HepG2 (cell line): ENCODE data around the gene GNAT2. TPM values are rescaled to one million over a fixed set of nuclear protein-coding genes. Genes with fewer than 3 reads are reported as not detected.
A peak's percentile ranks its signal among the peaks of the same experiment; 100 is the strongest.

ENCODE experiments used
- MED1 ChIP-seq: sonication (generic); formaldehyde crosslinking; IDR thresholded peaks from 2 replicates; pipeline ENCODE4 v1.4.0; 2020; ENCODE audit warnings: missing genetic modification reagents
- NCOA1 ChIP-seq: sonication (generic); formaldehyde crosslinking; IDR thresholded peaks from 2 replicates; pipeline ENCODE4 v1.9.0; 2021; ENCODE audit warnings: missing genetic modification reagents
- NFRKB ChIP-seq: fragments of 450-650 bp; IDR thresholded peaks from 2 replicates; pipeline ENCODE4 v1.6.1; 2017
- NONO ChIP-seq, 2 experiments: fragments of 450-650 bp in 1 of 2; sonication (generic) in 1 of 2; formaldehyde crosslinking in 1 of 2; IDR thresholded peaks in 1 of 2; conservative IDR thresholded peaks in 1 of 2; 2 replicates each; pipeline versions ENCODE4 v1.6.1 to v1.8.0; 2017 to 2022; ENCODE audit warnings: mild to moderate bottlenecking in 1 of 2, missing genetic modification reagents in 1 of 2, moderate library complexity in 1 of 2
- NR2F6 ChIP-seq, 2 experiments: IDR thresholded peaks; 2 replicates each; pipeline ENCODE4 v1.6.1; 2016; ENCODE audit warnings: antibody characterized with exemption in 1 of 2, mild to moderate bottlenecking in 1 of 2
- RAD21 ChIP-seq: fragments of 450-650 bp; formaldehyde crosslinking; IDR thresholded peaks from 2 replicates; pipeline ENCODE4 v1.5.0; 2020; ENCODE audit warnings: mild to moderate bottlenecking
- RARA ChIP-seq: IDR thresholded peaks from 2 replicates; pipeline ENCODE4 v1.6.1; 2016; ENCODE audit warnings: missing genetic modification reagents, missing compliant biosample characterization
- RBM39 ChIP-seq: fragments of 200-400 bp; formaldehyde crosslinking; IDR thresholded peaks from one replicate; pipeline ENCODE4 v1.6.1; 2018; ENCODE audit warnings: antibody characterized with exemption, mild to moderate bottlenecking, low read depth, low read length; ENCODE audit not compliant: poor library complexity, severe bottlenecking
- SIX1 ChIP-seq: sonication (generic); formaldehyde crosslinking; IDR thresholded peaks from 2 replicates; pipeline ENCODE4 v1.4.0; 2020; ENCODE audit warnings: missing genetic modification reagents, borderline replicate concordance
- SMAD3 ChIP-seq: sonication (generic); formaldehyde crosslinking; IDR thresholded peaks from 2 replicates; pipeline ENCODE4 v1.4.0; 2020; ENCODE audit warnings: missing genetic modification reagents
- TARDBP ChIP-seq: sonication (generic); formaldehyde crosslinking; IDR thresholded peaks from 2 replicates; pipeline ENCODE4 v1.8.0; 2022; ENCODE audit warnings: mild to moderate bottlenecking, missing genetic modification reagents
- ZNF510 ChIP-seq: sonication (generic); formaldehyde crosslinking; IDR thresholded peaks from 2 replicates; pipeline ENCODE4 v1.4.0; 2020; ENCODE audit warnings: low read depth, mild to moderate bottlenecking, missing genetic modification reagents
- ZNF614 ChIP-seq: IDR thresholded peaks from 2 replicates; pipeline ENCODE4 v1.6.1; 2018; ENCODE audit warnings: missing biosample characterization, missing genetic modification reagents, inconsistent platforms, borderline replicate concordance
- ZSCAN12 ChIP-seq: sonication (generic); formaldehyde crosslinking; IDR thresholded peaks from 2 replicates; pipeline ENCODE4 v1.9.0; 2021; ENCODE audit warnings: mild to moderate bottlenecking, missing genetic modification reagents
- polyA plus RNA-seq, 8 experiments: library from polyadenylated mRNA; depleted of rRNA in 3 of 8; stranded (reverse) in 7 of 8; unstranded in 1 of 8; fragments of >200 nt; fragmentation: Illumina TruSeq in 4 of 8; extraction: Trizol in 4 of 8; gene quantifications; 2 replicates each; pipeline versions ENCODE4 v1.2.1 to v1.2.3, GENCODE V29; 2011 to 2016; ENCODE audit warnings: low read depth in 4 of 8, missing spikeins in 1 of 8, mixed read lengths in 1 of 8; ENCODE audit not compliant: insufficient read depth in 1 of 8
- total RNA-seq, 5 experiments: library from RNA; depleted of rRNA; stranded (reverse); fragments of >200 nt; fragmentation: Illumina TruSeq; extraction: Trizol; gene quantifications; 2 replicates each; pipeline ENCODE4 v1.2.3, GENCODE V29; 2016; ENCODE audit warnings: low read depth in 1 of 5
- TF ChIP-seq, protein P1 (sequence below): IDR thresholded peaks from 2 replicates; pipeline ENCODE4 v1.4.0; 2020; ENCODE audit warnings: mild to moderate bottlenecking, missing genetic modification reagents
- TF ChIP-seq, protein P2 (sequence below): sonication (generic); formaldehyde crosslinking; IDR thresholded peaks from 2 replicates; pipeline ENCODE4 v1.8.1; 2023; ENCODE audit warnings: mild to moderate bottlenecking, missing genetic modification reagents, borderline replicate concordance
- TF ChIP-seq, protein P3 (sequence below): sonication (generic); formaldehyde crosslinking; IDR thresholded peaks from 2 replicates; pipeline ENCODE4 v1.4.0; 2020; ENCODE audit warnings: missing genetic modification reagents
- TF ChIP-seq, protein P4 (sequence below): sonication (generic); formaldehyde crosslinking; conservative IDR thresholded peaks from 2 replicates; pipeline ENCODE4 v1.8.0; 2022; ENCODE audit warnings: mild to moderate bottlenecking, moderate library complexity, missing genetic modification reagents
- TF ChIP-seq, protein P5 (sequence below): sonication (generic); formaldehyde crosslinking; IDR thresholded peaks from 2 replicates; pipeline ENCODE4 v1.4.0; 2020; ENCODE audit warnings: missing genetic modification reagents

The GNAT2 gene
- total and polyA plus RNA-seq, 2 of the 13 experiments (the other 11 are each of a cell fraction or from before 2014, with no cell fraction given): 0.08 to 0.20 TPM

DNA sequence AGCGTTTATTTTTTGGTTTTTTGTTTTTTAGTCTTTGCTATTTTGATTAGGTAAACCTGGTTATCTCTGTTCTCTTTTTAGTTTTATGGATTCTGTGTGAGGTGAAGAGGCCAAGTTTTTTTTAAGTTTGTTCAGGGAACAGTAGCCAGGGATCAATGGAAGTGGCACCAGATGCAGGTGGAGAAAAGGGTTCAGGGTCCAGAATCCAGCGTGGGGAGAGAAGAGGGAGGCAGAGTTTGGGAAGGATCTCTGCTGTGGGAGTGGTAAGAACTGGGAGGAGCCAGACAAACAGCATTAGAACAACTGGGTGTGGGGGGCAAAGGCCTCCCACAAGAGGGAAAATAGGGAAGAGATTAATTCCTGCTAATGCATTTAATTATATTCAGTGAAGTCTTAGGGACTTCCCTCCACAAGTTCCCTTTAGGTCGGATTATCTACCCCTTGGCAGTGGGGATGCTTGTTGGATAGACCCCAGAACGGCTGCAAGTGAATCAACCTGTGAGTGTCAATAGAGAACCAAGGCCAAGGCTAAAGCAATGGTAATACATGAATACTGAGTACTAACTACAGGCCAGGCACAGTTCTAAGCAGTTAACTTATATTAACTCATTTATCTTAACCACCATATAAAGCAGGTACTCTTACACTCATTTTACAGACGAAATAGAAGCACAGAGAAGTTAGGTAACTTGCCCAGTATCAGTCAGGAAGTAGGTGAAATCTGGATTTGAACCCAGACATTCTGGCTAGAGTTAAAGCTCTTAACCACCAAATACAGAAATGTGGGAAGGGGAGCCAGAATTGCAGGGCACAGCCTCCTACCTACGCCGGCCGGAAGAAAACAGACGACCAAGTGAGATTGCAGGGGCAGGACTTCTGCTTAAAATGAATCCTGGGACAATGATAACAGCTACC lies 498 bp downstream of the GNAT2 start (continued):
- TF ChIP-seq, protein P1, sequence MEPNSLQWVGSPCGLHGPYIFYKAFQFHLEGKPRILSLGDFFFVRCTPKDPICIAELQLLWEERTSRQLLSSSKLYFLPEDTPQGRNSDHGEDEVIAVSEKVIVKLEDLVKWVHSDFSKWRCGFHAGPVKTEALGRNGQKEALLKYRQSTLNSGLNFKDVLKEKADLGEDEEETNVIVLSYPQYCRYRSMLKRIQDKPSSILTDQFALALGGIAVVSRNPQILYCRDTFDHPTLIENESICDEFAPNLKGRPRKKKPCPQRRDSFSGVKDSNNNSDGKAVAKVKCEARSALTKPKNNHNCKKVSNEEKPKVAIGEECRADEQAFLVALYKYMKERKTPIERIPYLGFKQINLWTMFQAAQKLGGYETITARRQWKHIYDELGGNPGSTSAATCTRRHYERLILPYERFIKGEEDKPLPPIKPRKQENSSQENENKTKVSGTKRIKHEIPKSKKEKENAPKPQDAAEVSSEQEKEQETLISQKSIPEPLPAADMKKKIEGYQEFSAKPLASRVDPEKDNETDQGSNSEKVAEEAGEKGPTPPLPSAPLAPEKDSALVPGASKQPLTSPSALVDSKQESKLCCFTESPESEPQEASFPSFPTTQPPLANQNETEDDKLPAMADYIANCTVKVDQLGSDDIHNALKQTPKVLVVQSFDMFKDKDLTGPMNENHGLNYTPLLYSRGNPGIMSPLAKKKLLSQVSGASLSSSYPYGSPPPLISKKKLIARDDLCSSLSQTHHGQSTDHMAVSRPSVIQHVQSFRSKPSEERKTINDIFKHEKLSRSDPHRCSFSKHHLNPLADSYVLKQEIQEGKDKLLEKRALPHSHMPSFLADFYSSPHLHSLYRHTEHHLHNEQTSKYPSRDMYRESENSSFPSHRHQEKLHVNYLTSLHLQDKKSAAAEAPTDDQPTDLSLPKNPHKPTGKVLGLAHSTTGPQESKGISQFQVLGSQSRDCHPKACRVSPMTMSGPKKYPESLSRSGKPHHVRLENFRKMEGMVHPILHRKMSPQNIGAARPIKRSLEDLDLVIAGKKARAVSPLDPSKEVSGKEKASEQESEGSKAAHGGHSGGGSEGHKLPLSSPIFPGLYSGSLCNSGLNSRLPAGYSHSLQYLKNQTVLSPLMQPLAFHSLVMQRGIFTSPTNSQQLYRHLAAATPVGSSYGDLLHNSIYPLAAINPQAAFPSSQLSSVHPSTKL (CRISPR knock-in tag): peak; percentile 79
- TF ChIP-seq TARDBP (CRISPR knock-in tag) (peak; percentile 67), MED1 (CRISPR knock-in tag) (peak; percentile 52), SMAD3 (CRISPR knock-in tag) (peak; percentile 48; the same call in 1 of the 2 replicates), NR2F6 (IDR thresholded peaks at IDR 0.05) (peak; percentile 88), NR2F6 (CRISPR knock-in tag; IDR thresholded peaks at IDR 0.05) (peak; percentile 82), RARA (CRISPR knock-in tag) (peak; percentile 82), NFRKB (no peak), RBM39 (no peak), NONO (IDR thresholded peaks at IDR 0.05) (no peak), NONO (CRISPR knock-in tag; conservative IDR thresholded peaks at IDR 0.05) (0 out of 2 replicates have a peak, but pooled peaks have one; percentile 42), SIX1 (CRISPR knock-in tag) (0 out of 2 replicates have a peak, but pooled peaks have one; percentile 56), ZSCAN12 (CRISPR knock-in tag) (no peak), RAD21 (no peak), NCOA1 (CRISPR knock-in tag) (0 out of 2 replicates have a peak, but pooled peaks have one; percentile 3), ZNF510 (CRISPR knock-in tag) (peak; percentile 61; the same call in 1 of the 2 replicates), ZNF614 (CRISPR knock-in tag) (0 out of 2 replicates have a peak, but pooled peaks have one; percentile 11)
- TF ChIP-seq, protein P2, sequence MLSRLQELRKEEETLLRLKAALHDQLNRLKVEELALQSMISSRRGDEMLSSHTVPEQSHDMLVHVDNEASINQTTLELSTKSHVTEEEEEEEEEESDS (CRISPR knock-in tag): no peak
- TF ChIP-seq, protein P3, sequence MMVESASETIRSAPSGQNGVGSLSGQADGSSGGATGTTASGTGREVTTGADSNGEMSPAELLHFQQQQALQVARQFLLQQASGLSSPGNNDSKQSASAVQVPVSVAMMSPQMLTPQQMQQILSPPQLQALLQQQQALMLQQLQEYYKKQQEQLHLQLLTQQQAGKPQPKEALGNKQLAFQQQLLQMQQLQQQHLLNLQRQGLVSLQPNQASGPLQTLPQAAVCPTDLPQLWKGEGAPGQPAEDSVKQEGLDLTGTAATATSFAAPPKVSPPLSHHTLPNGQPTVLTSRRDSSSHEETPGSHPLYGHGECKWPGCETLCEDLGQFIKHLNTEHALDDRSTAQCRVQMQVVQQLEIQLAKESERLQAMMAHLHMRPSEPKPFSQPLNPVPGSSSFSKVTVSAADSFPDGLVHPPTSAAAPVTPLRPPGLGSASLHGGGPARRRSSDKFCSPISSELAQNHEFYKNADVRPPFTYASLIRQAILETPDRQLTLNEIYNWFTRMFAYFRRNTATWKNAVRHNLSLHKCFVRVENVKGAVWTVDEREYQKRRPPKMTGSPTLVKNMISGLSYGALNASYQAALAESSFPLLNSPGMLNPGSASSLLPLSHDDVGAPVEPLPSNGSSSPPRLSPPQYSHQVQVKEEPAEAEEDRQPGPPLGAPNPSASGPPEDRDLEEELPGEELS: peak; percentile 59; the same call in 1 of the 2 replicates
- TF ChIP-seq, protein P4, sequence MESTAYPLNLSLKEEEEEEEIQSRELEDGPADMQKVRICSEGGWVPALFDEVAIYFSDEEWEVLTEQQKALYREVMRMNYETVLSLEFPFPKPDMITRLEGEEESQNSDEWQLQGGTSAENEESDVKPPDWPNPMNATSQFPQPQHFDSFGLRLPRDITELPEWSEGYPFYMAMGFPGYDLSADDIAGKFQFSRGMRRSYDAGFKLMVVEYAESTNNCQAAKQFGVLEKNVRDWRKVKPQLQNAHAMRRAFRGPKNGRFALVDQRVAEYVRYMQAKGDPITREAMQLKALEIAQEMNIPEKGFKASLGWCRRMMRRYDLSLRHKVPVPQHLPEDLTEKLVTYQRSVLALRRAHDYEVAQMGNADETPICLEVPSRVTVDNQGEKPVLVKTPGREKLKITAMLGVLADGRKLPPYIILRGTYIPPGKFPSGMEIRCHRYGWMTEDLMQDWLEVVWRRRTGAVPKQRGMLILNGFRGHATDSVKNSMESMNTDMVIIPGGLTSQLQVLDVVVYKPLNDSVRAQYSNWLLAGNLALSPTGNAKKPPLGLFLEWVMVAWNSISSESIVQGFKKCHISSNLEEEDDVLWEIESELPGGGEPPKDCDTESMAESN (CRISPR knock-in tag): no peak
- TF ChIP-seq, protein P5, sequence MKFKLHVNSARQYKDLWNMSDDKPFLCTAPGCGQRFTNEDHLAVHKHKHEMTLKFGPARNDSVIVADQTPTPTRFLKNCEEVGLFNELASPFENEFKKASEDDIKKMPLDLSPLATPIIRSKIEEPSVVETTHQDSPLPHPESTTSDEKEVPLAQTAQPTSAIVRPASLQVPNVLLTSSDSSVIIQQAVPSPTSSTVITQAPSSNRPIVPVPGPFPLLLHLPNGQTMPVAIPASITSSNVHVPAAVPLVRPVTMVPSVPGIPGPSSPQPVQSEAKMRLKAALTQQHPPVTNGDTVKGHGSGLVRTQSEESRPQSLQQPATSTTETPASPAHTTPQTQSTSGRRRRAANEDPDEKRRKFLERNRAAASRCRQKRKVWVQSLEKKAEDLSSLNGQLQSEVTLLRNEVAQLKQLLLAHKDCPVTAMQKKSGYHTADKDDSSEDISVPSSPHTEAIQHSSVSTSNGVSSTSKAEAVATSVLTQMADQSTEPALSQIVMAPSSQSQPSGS: peak; percentile 17; the same call in 1 of the 2 replicates
